HUES64 (cell line): ENCODE data around the gene SLC2A14. TPM values are rescaled to one million over a fixed set of nuclear protein-coding genes. Genes with fewer than 3 reads are reported as not detected.
A peak's percentile ranks its signal among the peaks of the same experiment; 100 is the strongest.
"Not testable (repeated sequence)": the region's sequence is repeated elsewhere in the genome, so short reads cannot be mapped to it uniquely, and the experiment has no call there.

Experiments
- H3K27ac ChIP-seq: 2 replicates; pipeline ENCODE4 v1.7.0; 2013; ENCODE audit warnings: low read depth, low read length, inconsistent platforms
- H3K27me3 ChIP-seq: 2 replicates; pipeline ENCODE4 v1.6.1; 2013; ENCODE audit warnings: mild to moderate bottlenecking, low read length; ENCODE audit not compliant: insufficient read depth
- H3K36me3 ChIP-seq: 2 replicates; pipeline ENCODE4 v1.6.1; 2013; ENCODE audit warnings: mild to moderate bottlenecking, low read length; ENCODE audit not compliant: insufficient read depth
- H3K4me1 ChIP-seq: 2 replicates; pipeline ENCODE4 v1.6.1; 2013; ENCODE audit warnings: mild to moderate bottlenecking, low read length, moderate library complexity; ENCODE audit not compliant: insufficient read depth
- H3K4me3 ChIP-seq: 2 replicates; pipeline ENCODE4 v1.5.1; 2013; ENCODE audit warnings: mild to moderate bottlenecking, low read length, moderate library complexity
- H3K9ac ChIP-seq: 2 replicates; pipeline ENCODE4 v1.6.1; 2013; ENCODE audit warnings: mild to moderate bottlenecking, low read depth, low read length
- H3K9me3 ChIP-seq: 2 replicates; pipeline ENCODE4 v1.6.1; 2013; ENCODE audit warnings: low read depth, low read length; ENCODE audit not compliant: insufficient read depth
- WGBS: fragments of 150-250, 120-280 bp; methylation state at CpG from one replicate; pipeline ENCODE4 v1.1.7; 2013; ENCODE audit warnings: missing lambda C conversion rate; 5-methylcytosine and 5-hydroxymethylcytosine counted together
- polyA plus RNA-seq, 2 experiments: library from polyadenylated mRNA; stranded (reverse); fragments of 50-300 nt; gene quantifications; one replicate each; pipeline ENCODE4 v1.2.3, GENCODE V29; 2013

The SLC2A14 gene
- polyA plus RNA-seq (2013, experiment 1 of 2): 0.25 TPM
- polyA plus RNA-seq (2013, experiment 2 of 2): 0.44 TPM

DNA sequence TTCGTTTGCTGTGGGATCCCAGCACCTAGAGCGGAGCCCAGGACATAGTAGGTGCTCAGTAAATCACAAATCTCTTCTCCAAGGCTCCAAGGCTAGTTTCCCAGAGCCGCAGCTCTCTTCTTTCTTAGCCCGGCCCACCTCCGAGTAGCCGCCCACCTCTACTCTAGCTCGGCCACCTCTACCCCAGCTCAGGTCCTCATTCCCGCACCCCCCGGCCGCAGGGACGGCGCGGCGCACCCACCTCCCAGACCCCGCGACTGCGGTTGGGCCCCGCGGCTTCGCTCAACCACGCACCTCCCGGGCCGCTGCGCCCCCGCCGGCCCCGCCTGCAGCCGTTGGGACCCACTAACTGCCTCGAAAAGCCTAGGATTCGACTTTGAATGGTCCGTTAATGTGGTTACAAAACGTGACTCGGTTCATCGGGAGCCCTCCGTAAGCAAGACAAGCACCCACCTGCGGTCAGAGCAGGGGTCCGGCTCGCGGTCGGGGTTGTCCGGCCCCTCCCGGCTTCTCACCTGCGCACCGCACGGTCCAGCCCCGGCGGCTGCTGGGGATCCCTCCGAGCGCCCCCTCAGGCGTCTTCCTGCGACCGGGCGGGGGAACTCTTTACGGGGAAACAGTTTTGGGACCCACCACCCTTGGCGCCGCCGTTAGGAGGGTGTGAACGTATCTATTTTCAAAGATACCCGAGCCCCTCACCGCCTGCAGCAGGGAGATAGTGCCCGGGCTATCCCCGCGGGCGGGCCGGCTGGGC is at the start of gene SLC2A14:
SLC2A14 (minus strand) TSS at position 350 of the 754 bp plus-strand sequence. CDS start 3,035 bp downstream, outside the sequence.
- Histone ChIP-seq H3K9ac (no peak within 1 kb of the TSS), H3K27me3 (no peaks in the 10 kb centered on the region), H3K9me3 (no peaks in the 10 kb centered on the region), H3K4me3 (no peak within 1 kb of the TSS), H3K27ac (no peak within 1 kb of the TSS), H3K4me1 (no peaks in the 10 kb centered on the region), H3K36me3 (no peaks in the 10 kb centered on the region)
- 96% methylated on average over 65 of the region's 65 CpGs for WGBS

DNA sequence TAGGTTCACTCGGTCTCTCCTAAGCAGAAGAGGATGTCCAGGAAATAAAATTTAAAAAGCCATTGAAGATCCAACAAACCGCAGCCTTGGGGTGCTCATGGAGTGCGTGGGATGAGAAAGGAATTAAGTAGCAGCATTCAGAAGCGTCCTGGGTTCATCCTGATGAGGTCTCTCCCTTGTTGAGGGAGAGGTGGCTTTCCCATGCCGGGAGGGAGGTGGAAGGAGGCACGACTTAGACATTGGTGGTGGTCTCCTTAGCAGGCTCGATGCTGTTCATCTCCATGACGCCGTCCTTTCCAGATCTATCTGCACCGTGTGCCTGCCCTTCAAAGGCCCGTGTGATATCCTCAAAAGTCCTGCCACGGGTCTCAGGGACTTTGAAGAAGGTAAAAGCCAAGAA is 48.5 kb upstream of the SLC2A14 start:
- whole genome bisulfite sequencing: 93% methylated on average over 10 of the region's 12 CpGs
- H3K27me3 ChIP-seq, H3K4me1 ChIP-seq, H3K4me3 ChIP-seq, H3K9me3 ChIP-seq, H3K9ac ChIP-seq, H3K27ac ChIP-seq: not testable (repeated sequence)
- peaks cover 73% of the 10 kb centered on the region for H3K36me3 ChIP-seq

DNA sequence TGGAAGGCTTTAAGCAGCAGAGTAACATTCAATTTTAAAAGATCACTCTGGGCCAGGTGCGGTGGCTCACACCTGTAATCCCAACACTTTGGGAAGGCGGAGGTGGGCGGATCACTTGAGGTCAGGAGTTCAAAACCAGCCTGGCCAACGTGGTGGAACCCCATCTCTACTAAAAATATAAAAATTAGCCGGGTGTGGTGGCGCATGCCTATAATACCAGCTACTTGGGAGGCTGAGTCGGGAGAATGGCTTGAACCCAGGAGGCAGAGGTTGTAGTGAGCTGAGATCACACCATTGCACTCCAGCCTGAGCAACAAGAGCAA is 45.5 kb upstream of the SLC2A14 start:
- H3K9ac ChIP-seq, H3K4me1 ChIP-seq, H3K27me3 ChIP-seq, H3K9me3 ChIP-seq, H3K4me3 ChIP-seq, H3K27ac ChIP-seq: not testable (repeated sequence)
- WGBS: 91% methylated on average over 7 of the region's 7 CpGs
- peaks cover 48% of the 10 kb centered on the region for H3K36me3 ChIP-seq

DNA sequence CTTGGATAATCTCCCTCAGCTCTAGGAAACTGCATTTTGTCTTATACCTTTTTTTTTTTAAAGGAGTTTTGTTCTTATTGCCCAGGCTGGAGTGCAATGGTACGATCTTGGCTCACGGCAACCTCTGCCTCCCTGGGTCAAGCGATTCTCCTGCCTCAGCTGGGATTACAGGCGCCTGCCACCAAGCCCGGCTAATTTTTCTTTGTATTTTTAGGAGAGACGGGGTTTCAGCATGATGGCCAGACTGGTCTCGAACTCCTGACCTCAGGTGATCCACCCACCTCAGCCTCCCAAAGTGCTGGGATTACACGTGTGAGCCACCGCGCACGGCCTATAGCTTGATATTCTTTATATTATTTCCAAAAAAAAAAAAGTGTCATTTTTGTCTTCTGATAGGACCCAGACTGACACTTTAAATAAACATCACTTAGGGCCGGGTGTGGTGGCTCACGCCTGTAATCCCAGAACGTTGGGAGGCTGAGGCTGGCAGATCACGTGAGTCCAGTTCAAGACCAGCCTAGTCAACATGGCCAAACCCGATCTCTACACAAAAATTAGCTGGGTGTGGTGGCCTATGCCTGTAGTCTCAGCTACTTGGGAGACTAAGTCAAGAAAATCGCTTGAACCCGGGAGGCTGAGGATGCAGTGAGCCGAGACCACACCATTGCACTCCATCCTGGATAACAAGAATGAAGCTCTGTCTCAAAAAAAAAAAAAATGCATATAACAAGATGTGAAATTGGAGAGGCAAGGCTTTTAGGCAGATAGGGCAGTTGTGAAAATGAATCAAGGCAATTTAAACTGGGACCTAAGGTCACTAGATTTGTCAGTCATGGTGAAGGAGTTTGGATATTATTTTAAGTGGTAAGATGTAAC is 44.9 kb upstream of the SLC2A14 start:
- no peak overlapping the region for H3K4me3 ChIP-seq
- H3K9me3 ChIP-seq: no peaks in the 10 kb centered on the region
- peaks cover 6% of the 10 kb centered on the region; the same call in 1 of the 2 replicates for H3K4me1 ChIP-seq
- WGBS: 93% methylated on average over 19 of the region's 19 CpGs
- H3K9ac ChIP-seq: no peak overlapping the region
- no peaks in the 10 kb centered on the region for H3K27me3 ChIP-seq
- H3K36me3 ChIP-seq: peaks cover 42% of the 10 kb centered on the region
- H3K27ac ChIP-seq: no peak overlapping the region; the same call in 1 of the 2 replicates

DNA sequence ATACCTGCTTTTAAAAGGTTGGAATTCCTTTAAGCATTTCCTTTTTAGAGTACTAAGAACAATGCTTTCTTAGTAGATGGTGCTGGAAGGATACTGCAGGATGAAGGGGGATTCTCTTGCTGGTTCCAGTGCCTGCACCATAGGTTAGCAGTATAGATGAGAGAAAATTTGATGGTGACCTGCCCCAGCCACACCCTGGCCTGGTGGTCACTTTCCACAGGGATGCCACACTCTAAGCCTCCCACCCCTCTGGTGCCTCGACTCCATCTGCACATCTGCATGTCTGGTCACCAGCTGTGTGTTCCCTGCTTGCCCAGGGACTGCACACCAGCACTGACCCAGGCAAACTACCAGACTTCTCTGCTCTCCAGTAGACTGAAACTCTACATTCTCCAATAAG is 44.2 kb upstream of the SLC2A14 start:
- Histone ChIP-seq H3K9ac (no peak overlapping the region), H3K4me3 (no peak overlapping the region), H3K4me1 (peaks cover 6% of the 10 kb centered on the region; the same call in 1 of the 2 replicates), H3K36me3 (peaks cover 36% of the 10 kb centered on the region), H3K27me3 (no peaks in the 10 kb centered on the region), H3K27ac (peak overlapping the region; percentile 0; the same call in 1 of the 2 replicates), H3K9me3 (no peaks in the 10 kb centered on the region)
- WGBS: 77% methylated on average over 1 of the region's 1 CpG

DNA sequence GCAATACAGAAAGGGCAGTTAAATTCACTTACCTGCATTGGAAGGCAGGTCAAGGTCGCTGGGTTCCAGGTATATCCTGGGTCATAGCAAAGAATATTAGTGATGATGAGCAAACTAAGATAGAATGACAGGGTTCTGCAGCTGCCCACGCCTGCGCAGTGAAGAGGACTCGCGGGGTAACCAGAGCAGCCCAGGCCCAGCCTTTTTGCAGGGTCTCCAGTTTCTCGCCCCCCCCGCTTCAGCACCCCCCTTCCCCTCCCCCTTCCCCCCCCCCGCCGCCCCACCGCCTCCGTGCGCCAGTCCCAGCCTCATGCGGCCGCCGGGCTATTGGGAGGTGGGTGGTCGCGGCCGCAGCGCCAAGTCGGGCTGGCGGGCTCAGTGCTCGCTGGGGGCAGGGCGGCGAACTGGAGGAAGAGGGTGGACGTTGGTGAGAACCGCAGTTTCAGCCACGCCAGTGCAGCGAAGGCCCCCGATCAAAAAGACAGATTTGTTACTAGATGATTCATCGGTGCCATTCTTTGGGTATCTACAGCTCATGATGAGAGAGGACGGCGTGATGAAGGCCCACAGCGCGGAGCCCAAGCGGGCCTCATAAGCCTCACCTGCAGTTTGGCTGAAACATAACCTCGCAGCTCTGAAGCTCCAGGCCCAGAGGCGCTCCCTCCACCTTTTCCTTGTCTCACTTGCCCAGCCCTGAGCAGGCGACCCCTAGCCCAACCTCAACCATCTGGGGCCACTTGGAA is 43.1 kb upstream of the SLC2A14 start:
- 89% methylated on average over 34 of the region's 38 CpGs for WGBS
- Histone ChIP-seq H3K27ac (peak overlapping the region; percentile 68), H3K4me3 (no peak overlapping the region), H3K9ac (no peak overlapping the region), H3K9me3 (no peaks in the 10 kb centered on the region), H3K36me3 (peaks cover 25% of the 10 kb centered on the region), H3K27me3 (no peaks in the 10 kb centered on the region), H3K4me1 (peaks cover 6% of the 10 kb centered on the region; the same call in 1 of the 2 replicates)

DNA sequence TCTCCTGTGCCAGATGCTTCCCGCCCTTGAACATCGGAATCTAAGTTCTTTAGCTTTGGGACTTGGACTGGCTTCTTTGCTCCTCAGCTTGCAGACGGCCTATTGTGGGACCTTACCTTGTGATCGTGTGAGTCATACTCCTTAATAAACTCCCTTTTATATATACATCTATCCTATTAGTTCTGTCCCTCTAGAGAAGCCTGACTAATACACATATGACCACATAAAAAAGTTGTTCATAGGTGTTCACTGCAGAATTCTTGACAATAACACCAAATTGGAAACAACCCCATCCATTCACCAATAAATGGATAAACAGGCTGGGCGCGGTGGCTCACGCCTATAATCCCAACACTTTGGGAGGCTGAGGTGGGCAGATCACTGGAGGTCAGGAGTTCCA is 37.4 kb upstream of the SLC2A14 start:
- H3K4me3 ChIP-seq, H3K27me3 ChIP-seq, H3K36me3 ChIP-seq, H3K9me3 ChIP-seq, H3K27ac ChIP-seq, H3K9ac ChIP-seq: not testable (repeated sequence)
- WGBS: 94% methylated on average over 7 of the region's 7 CpGs
- H3K4me1 ChIP-seq: peaks cover 21% of the 10 kb centered on the region

DNA sequence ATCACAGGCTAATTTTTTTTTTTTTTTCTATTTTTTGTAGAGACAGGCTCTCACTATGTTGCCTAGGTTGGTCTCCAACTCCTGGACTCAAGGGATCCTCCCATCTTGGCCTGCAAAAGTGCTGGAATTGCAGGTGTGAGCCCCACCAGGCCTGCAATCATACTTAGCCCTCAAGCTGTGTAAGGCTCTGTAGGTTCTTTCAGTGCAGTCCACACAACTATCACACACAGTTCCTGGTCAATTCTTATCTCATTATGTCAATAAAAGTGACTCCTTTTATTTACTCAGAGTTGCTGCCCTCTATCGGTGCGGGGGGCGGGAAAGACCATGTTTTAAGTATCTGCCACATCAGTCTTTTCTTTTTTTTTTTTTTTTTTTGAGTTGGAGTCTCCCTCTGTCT is 34.3 kb upstream of the SLC2A14 start:
- Histone ChIP-seq H3K36me3 (no peaks in the 10 kb centered on the region), H3K27me3 (no peaks in the 10 kb centered on the region), H3K9ac (peak overlapping the region; percentile 81), H3K4me1 (peaks cover 29% of the 10 kb centered on the region), H3K4me3 (no peak overlapping the region), H3K9me3 (no peaks in the 10 kb centered on the region), H3K27ac (peak overlapping the region; percentile 95)
- WGBS: 36% methylated on average over 3 of the region's 3 CpGs

DNA sequence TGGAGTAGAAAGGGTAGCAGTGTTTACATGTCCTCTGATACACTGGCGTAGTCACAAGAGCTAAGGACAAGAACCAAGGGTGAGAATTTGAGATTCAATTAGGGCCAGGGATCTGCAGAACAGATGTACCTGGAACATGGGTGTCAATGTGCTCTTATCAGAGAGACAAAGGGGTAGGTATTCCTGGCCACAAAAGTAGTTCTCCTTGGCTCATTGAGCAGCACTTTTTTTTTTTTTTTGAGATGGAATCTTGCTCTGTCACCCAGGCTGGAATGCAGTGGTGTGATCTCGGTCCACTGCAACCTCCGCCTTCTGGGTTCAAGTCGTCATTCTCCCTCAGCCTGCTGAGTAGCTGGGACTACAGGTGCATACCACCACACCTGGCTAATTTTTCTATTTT is 33.6 kb upstream of the SLC2A14 start:
- not testable (repeated sequence) for H3K9me3 ChIP-seq, H3K27me3 ChIP-seq, H3K36me3 ChIP-seq
- 19% methylated on average over 4 of the region's 4 CpGs for WGBS
- peak overlapping the region; percentile 95 for H3K27ac ChIP-seq
- peak overlapping the region; percentile 81 for H3K9ac ChIP-seq
- peaks cover 29% of the 10 kb centered on the region for H3K4me1 ChIP-seq
- H3K4me3 ChIP-seq: peak overlapping the region; percentile 18; the same call in 1 of the 2 replicates

DNA sequence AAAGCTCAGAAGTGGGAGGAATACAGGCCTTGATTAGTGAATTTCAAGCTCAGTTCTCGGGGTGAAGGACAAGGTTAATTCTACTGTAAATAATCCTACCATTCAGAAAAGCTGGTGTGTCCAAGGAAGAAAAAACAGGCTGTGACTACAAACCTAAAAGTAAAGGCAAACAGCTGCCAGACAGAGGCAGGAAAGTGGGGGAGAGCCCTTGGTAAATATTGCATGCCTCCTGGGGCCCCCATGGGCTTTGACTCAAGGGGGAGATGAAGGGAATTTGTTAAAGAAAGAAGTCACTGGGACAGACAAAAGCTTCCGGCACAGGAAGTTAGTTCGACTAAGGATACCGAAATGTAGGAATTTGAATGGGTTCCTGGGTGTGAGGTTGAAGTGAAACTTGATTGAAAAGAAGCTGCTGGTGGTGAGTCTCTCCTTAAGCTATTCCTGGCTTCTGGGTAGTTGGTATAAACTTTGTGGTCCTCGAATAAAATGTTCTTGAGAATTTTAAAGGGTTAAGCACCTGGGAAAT is 32.9 kb upstream of the SLC2A14 start:
- Histone ChIP-seq H3K9ac (peak overlapping the region; percentile 85), H3K27ac (peak overlapping the region; percentile 95)
- 0% methylated on average over 1 of the region's 5 CpGs for WGBS

More for the DNA sequence above, 32.9 kb upstream of the SLC2A14 start:
- Histone ChIP-seq H3K4me1 (peaks cover 29% of the 10 kb centered on the region), H3K4me3 (peak overlapping the region; percentile 18; the same call in 1 of the 2 replicates)
- H3K9me3 ChIP-seq, H3K27me3 ChIP-seq, H3K36me3 ChIP-seq: not testable (repeated sequence)
